ENCODE data around the gene TACO1.

TACO1 gene

GRCh38 chr17:63600569-63601438, at the start of gene TACO1:
Gene TACO1 (plus strand): TSS chr17:63600895. CDS start chr17:63601084, 189 bp downstream.
- peak; percentile 64 to 78 for DNase-seq (ENCODE audit: low read depth in 2 of 2)

- no peak for DNase-seq (ENCODE audit: low read depth in 2 of 2)
Observed at GRCh38 chr17:63552211-63552610, 48.5 kb upstream of the TACO1 start.

- no peak for DNase-seq (ENCODE audit: low read depth in 2 of 2)
Observed at GRCh38 chr17:63555500-63556156, 45.1 kb upstream of the TACO1 start.

- DNase-seq (ENCODE audit: low read depth in 2 of 2): no peak
Observed at GRCh38 chr17:63557416-63557815, 43.3 kb upstream of the TACO1 start.

- DNase-seq (ENCODE audit: low read depth in 2 of 2): no peak
Observed at GRCh38 chr17:63558441-63558840, 42.3 kb upstream of the TACO1 start.

GRCh38 chr17:63561819-63562218, 38.9 kb upstream of the TACO1 start:
- DNase-seq (ENCODE audit: low read depth in 2 of 2): no peak

- no peak for DNase-seq (ENCODE audit: low read depth in 2 of 2)
Observed at GRCh38 chr17:63563339-63563738, 37.4 kb upstream of the TACO1 start.

GRCh38 chr17:63564562-63564961, 36.1 kb upstream of the TACO1 start:
- DNase-seq (ENCODE audit: low read depth in 2 of 2): no peak

- no peak for DNase-seq (ENCODE audit: low read depth in 2 of 2)
Observed at GRCh38 chr17:63567229-63567628, 33.5 kb upstream of the TACO1 start.

- DNase-seq (ENCODE audit: low read depth in 2 of 2): no peak
Observed at GRCh38 chr17:63568563-63568962, 32.1 kb upstream of the TACO1 start.

- no peak for DNase-seq (ENCODE audit: low read depth in 2 of 2)
Observed at GRCh38 chr17:63571632-63572310, 28.9 kb upstream of the TACO1 start.

- DNase-seq (ENCODE audit: low read depth in 2 of 2): no peak
Observed at GRCh38 chr17:63573634-63574033, 27.1 kb upstream of the TACO1 start.

- DNase-seq (ENCODE audit: low read depth in 2 of 2): no peak
Observed at GRCh38 chr17:63578027-63578768, 22.5 kb upstream of the TACO1 start.

- no peak for DNase-seq (ENCODE audit: low read depth in 2 of 2)
Observed at GRCh38 chr17:63578769-63579111, 22.0 kb upstream of the TACO1 start.

- no peak for DNase-seq (ENCODE audit: low read depth in 2 of 2)
Observed at GRCh38 chr17:63579633-63580032, 21.1 kb upstream of the TACO1 start.

GRCh38 chr17:63587770-63588169, 12.9 kb upstream of the TACO1 start:
- DNase-seq (ENCODE audit: low read depth in 2 of 2): no peak

GRCh38 chr17:63588797-63589196, 11.9 kb upstream of the TACO1 start:
- no peak for DNase-seq (ENCODE audit: low read depth in 2 of 2)

GRCh38 chr17:63589646-63590045, 11.0 kb upstream of the TACO1 start:
- DNase-seq (ENCODE audit: low read depth in 2 of 2): no peak

GRCh38 chr17:63592797-63593196, 7.9 kb upstream of the TACO1 start:
- DNase-seq (ENCODE audit: low read depth in 2 of 2): no peak

- DNase-seq (ENCODE audit: low read depth in 2 of 2): no peak
Observed at GRCh38 chr17:63595132-63595531, 5.6 kb upstream of the TACO1 start.

- no peak for DNase-seq (ENCODE audit: low read depth in 2 of 2)
Observed at GRCh38 chr17:63596856-63597586, 3.7 kb upstream of the TACO1 start.

Measured in stimulated activated CD4-positive, alpha-beta T cell treated with anti-CD3 and anti-CD28 coated beads, Interleukin-12 subunit alpha, Interleukin-12 subunit beta, amount 100 ng/mL, for 24 hours (primary cell).